IMR-90 (cell line): ENCODE results near the gene BCDIN3D. TPM values are rescaled to one million over a fixed set of nuclear protein-coding genes. Genes with fewer than 3 reads are reported as not detected.
"Not testable (repeated sequence)": the region's sequence is repeated elsewhere in the genome, so short reads cannot be mapped to it uniquely, and the experiment has no call there.

ENCODE experiments used
- ATAC-seq: fragments of 200-7000 bp; cut with Tn5 transposase; 2 replicates; pipeline ENCODE4 v1.9.1; 2020; ENCODE audit warnings: low read depth, mild to moderate bottlenecking, moderate library complexity
- BruUV-seq: library from RNA; stranded (reverse); fragments of 400-500 nt; replicated peaks from 2 replicates; lab custom pipeline; 2021; lab: Mats Ljungman, UMichigan
- CTCF ChIA-PET: fragments of 300-600 bp; formaldehyde crosslinking; extraction: SDS; loops from one replicate; lab custom pipeline; 2021; ENCODE audit warnings: antibody characterized with exemption; lab: Yijun Ruan, JAX
- POLR2A ChIA-PET: fragments of 300-600 bp; sonication (Branson Sonifier 250); formaldehyde crosslinking; loops from one replicate; lab custom pipeline; 2022; ENCODE audit warnings: antibody characterized with exemption; ENCODE audit not compliant: unreplicated experiment; lab: Charles Lee
- DNase-seq: peaks from one replicate; pipeline ENCODE4 v3.0.0; 2013
- H2AFZ ChIP-seq: replicated peaks from 2 replicates; pipeline ENCODE3; 2013; ENCODE audit warnings: low read length, mild to moderate bottlenecking; ENCODE audit not compliant: poor library complexity
- H2AK5ac ChIP-seq: 2 replicates; pipeline ENCODE4 v1.6.1; 2013; ENCODE audit warnings: low read depth, low read length, inconsistent platforms
- H2AK9ac ChIP-seq: replicated peaks from 2 replicates; pipeline ENCODE3; 2013; ENCODE audit warnings: mild to moderate bottlenecking, low read depth, low read length, moderate library complexity; ENCODE audit not compliant: poor library complexity
- H2BK120ac ChIP-seq: 2 replicates; pipeline ENCODE4 v1.6.1; 2013; ENCODE audit warnings: low read depth, low read length, inconsistent platforms
- H2BK15ac ChIP-seq: 3 replicates; pipeline ENCODE4 v1.6.1; 2013; ENCODE audit warnings: low read depth, low read length, inconsistent platforms
- H2BK20ac ChIP-seq: 2 replicates; pipeline ENCODE4 v1.6.1; 2013; ENCODE audit warnings: low read depth, mild to moderate bottlenecking, inconsistent platforms, low read length, moderate library complexity
- H2BK5ac ChIP-seq: 2 replicates; pipeline ENCODE4 v1.6.1; 2013; ENCODE audit warnings: mild to moderate bottlenecking, low read depth, low read length, inconsistent platforms; ENCODE audit not compliant: poor library complexity, severe bottlenecking
- H3K14ac ChIP-seq: replicated peaks from 2 replicates; pipeline ENCODE4 v1.6.1; 2013; ENCODE audit warnings: low read depth, low read length, inconsistent platforms
- H3K18ac ChIP-seq: 2 replicates; pipeline ENCODE4 v1.6.1; 2013; ENCODE audit warnings: low read depth, low read length, control low read depth
- H3K23ac ChIP-seq: 2 replicates; pipeline ENCODE4 v1.6.1; 2013; ENCODE audit warnings: low read depth, low read length, inconsistent platforms
- H3K27ac ChIP-seq: 2 replicates; pipeline ENCODE4 v1.5.1; 2013; ENCODE audit warnings: mild to moderate bottlenecking, control low read depth, low read length; ENCODE audit not compliant: insufficient read depth
- H3K27me3 ChIP-seq: 2 replicates; pipeline ENCODE4 v1.6.1; 2013; ENCODE audit warnings: low read length; ENCODE audit not compliant: control insufficient read depth, insufficient read depth
- H3K36me3 ChIP-seq: 2 replicates; pipeline ENCODE4 v1.6.1; 2013; ENCODE audit warnings: low read length, mixed read lengths; ENCODE audit not compliant: control insufficient read depth, insufficient read depth
- H3K4ac ChIP-seq: 2 replicates; pipeline ENCODE4 v1.6.1; 2013; ENCODE audit warnings: low read depth, low read length, inconsistent platforms
- H3K4me1 ChIP-seq: 2 replicates; pipeline ENCODE4 v1.6.1; 2013; ENCODE audit warnings: low read length, mixed read lengths; ENCODE audit not compliant: control insufficient read depth, insufficient read depth
- H3K4me2 ChIP-seq: 2 replicates; pipeline ENCODE4 v1.6.1; 2013; ENCODE audit warnings: low read depth, mild to moderate bottlenecking, control low read depth, low read length, moderate library complexity
- H3K4me3 ChIP-seq: 2 replicates; pipeline ENCODE4 v1.5.1; 2013; ENCODE audit warnings: low read depth, mild to moderate bottlenecking, control low read depth, low read length, moderate library complexity; ENCODE audit not compliant: insufficient read depth
- H3K56ac ChIP-seq: 2 replicates; pipeline ENCODE4 v1.6.1; 2013; ENCODE audit warnings: low read length, inconsistent platforms; ENCODE audit not compliant: insufficient read depth; ENCODE audit errors: extremely low read depth
- H3K79me1 ChIP-seq, 2 experiments: 2 replicates each; pipeline ENCODE4 v1.6.1; 2013; ENCODE audit warnings: low read length in 2 of 2, inconsistent platforms in 1 of 2, low read depth in 1 of 2
- H3K9ac ChIP-seq: 2 replicates; pipeline ENCODE4 v1.6.1; 2013; ENCODE audit warnings: low read depth, low read length, control low read depth
- H3K9me1 ChIP-seq: 2 replicates; pipeline ENCODE4 v1.6.1; 2013; ENCODE audit warnings: low read length, inconsistent platforms; ENCODE audit not compliant: insufficient read depth
- H3K9me3 ChIP-seq: 2 replicates; pipeline ENCODE4 v1.6.1; 2013; ENCODE audit warnings: low read length; ENCODE audit not compliant: control insufficient read depth, insufficient read depth
- H4K20me1 ChIP-seq: 2 replicates; pipeline ENCODE4 v1.6.1; 2013; ENCODE audit warnings: low read length, inconsistent platforms; ENCODE audit not compliant: insufficient read depth
- H4K5ac ChIP-seq: 2 replicates; pipeline ENCODE4 v1.6.1; 2013; ENCODE audit warnings: mild to moderate bottlenecking, low read depth, low read length, control low read depth
- H4K8ac ChIP-seq, 2 experiments: 2 replicates each; pipeline ENCODE4 v1.6.1; 2013; ENCODE audit warnings: low read depth in 2 of 2, low read length in 2 of 2, control low read depth in 1 of 2, inconsistent platforms in 1 of 2
- H4K91ac ChIP-seq: 2 replicates; pipeline ENCODE4 v1.6.1; 2013; ENCODE audit warnings: low read depth, low read length, inconsistent platforms; ENCODE audit not compliant: insufficient read depth
- WGBS, 2 experiments: methylation state at CpG; one replicate each; pipeline versions ENCODE4 v1.1.5 to v1.1.7; 2013; ENCODE audit warnings: missing lambda C conversion rate in 2 of 2; ENCODE audit not compliant: insufficient read length in 1 of 2; ENCODE audit errors: extremely low coverage in 2 of 2; 5-methylcytosine and 5-hydroxymethylcytosine counted together
- dilution Hi-C: fragments of 300-500 bp; cut with HindIII; formaldehyde crosslinking; loops from one replicate; pipeline ENCODE4 v1.14.3; 2018; ENCODE audit warnings: low sequenced_read_pairs; ENCODE audit not compliant: unreplicated experiment
- in situ Hi-C: fragments of 300-500 bp; cut with MboI; formaldehyde crosslinking; loops from 3 replicates; pipeline ENCODE4 v1.14.3; 2019; ENCODE audit warnings: low sequenced_read_pairs, inconsistent platforms, mixed read lengths
- intact Hi-C: fragments of 100-400 bp; cut with micrococcal nuclease; formaldehyde crosslinking; loops from 2 replicates; pipeline ENCODE4 v1.10.0; 2022
- polyA plus RNA-seq, 3 experiments: library from polyadenylated mRNA; depleted of rRNA; stranded (reverse); fragments of >200 nt; gene quantifications; 2 replicates each; pipeline ENCODE4 v1.2.3, GENCODE V29; 2012; ENCODE audit warnings: low replicate concordance in 1 of 3
- total RNA-seq: library from RNA; depleted of rRNA; stranded (reverse); fragments of >200 nt; gene quantifications from 2 replicates; pipeline ENCODE4 v1.2.3, GENCODE V29; 2012

BCDIN3D gene
- total and polyA plus RNA-seq, 2 of the 4 experiments (the other 2 are of a cell fraction) = 2.3 TPM

DNA sequence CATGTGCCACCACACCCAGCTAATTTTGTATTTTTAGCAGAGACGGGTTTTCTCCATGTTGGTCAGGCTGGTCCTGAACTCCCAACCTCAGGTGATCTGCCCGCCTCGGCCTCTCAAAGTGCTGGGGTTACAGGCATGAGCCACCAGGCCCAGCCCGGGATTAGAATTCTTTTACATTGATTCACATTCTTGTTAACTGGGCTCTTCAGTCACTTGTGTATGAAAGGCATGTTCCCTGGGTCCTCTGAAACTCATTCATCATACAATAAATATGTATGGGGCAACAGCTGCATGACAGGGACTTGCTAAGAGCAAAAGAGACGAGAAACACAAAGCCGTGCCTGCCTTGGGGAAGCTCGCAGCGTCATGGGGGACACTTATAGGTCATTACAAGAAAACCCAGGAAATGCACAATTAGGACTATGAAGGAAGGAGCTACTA is 28.9 kb upstream of the BCDIN3D start:
- BruUV-seq, POLR2A ChIA-PET, H3K14ac ChIP-seq: not testable (repeated sequence)

More for the DNA sequence above, 28.9 kb upstream of the BCDIN3D start:
- H2AK9ac ChIP-seq, DNase-seq, H4K8ac ChIP-seq, H3K27ac ChIP-seq, CTCF ChIA-PET, H3K9me1 ChIP-seq, H2BK15ac ChIP-seq, intact Hi-C loops, H2AK5ac ChIP-seq, H3K4me2 ChIP-seq, ATAC-seq, H4K20me1 ChIP-seq, H3K9me3 ChIP-seq, H3K79me1 ChIP-seq, H3K9ac ChIP-seq, dilution Hi-C loops, H2BK20ac ChIP-seq, H4K91ac ChIP-seq, H3K36me3 ChIP-seq, H3K23ac ChIP-seq, H2AFZ ChIP-seq, H2BK120ac ChIP-seq, H3K18ac ChIP-seq, H2BK5ac ChIP-seq, in situ Hi-C loops, H3K4ac ChIP-seq, H3K4me3 ChIP-seq, H4K5ac ChIP-seq, H3K56ac ChIP-seq: not testable (repeated sequence)
- Histone ChIP-seq H3K27me3 (peaks cover 13% of the 10 kb centered on the region), H3K4me1 (peaks cover 27% of the 10 kb centered on the region)
- 90% methylated on average over 2 of the region's 8 CpGs; no CpG with 5 or more reads in 1 of the 2 experiments for WGBS, 2 experiments
